Natural killer cell (primary cell): ENCODE data around the gene ARFGAP3. TPM values are rescaled to one million over a fixed set of nuclear protein-coding genes. Genes with fewer than 3 reads are reported as not detected.
A peak's percentile ranks its signal among the peaks of the same experiment; 100 is the strongest.

Experiments used
- ATAC-seq, 3 donors: fragments of 150-1000 bp in 2 of 3; fragments of 200-7000 bp in 1 of 3; cut with Tn5 transposase; 1 replicate in 1 of 3; 2 replicates in 2 of 3; pipeline ENCODE4 v1.10.0; 2021; ENCODE audit warnings: mild to moderate bottlenecking in 2 of 3, moderate library complexity in 2 of 3
- DNase-seq, 2 donors: peaks; one replicate each; pipeline versions ENCODE4 v3.0.0 to v3.0.0-alpha.2; 2013 to 2021; ENCODE audit warnings: mixed read lengths in 1 of 2
- H3K27ac ChIP-seq: one replicate; pipeline ENCODE4 v1.5.1; 2013; ENCODE audit warnings: mild to moderate bottlenecking, low read length
- H3K27me3 ChIP-seq: one replicate; pipeline ENCODE4 v1.6.1; 2013; ENCODE audit warnings: low read length; ENCODE audit not compliant: control insufficient read depth, insufficient read depth
- H3K36me3 ChIP-seq: one replicate; pipeline ENCODE4 v1.6.1; 2013; ENCODE audit warnings: low read length; ENCODE audit not compliant: control insufficient read depth, insufficient read depth
- H3K4me1 ChIP-seq: one replicate; pipeline ENCODE4 v1.6.1; 2013; ENCODE audit warnings: low read length; ENCODE audit not compliant: control insufficient read depth, insufficient read depth
- H3K4me3 ChIP-seq: one replicate; pipeline ENCODE4 v1.5.1; 2013; ENCODE audit warnings: low read length
- H3K9me3 ChIP-seq: one replicate; pipeline ENCODE4 v1.6.1; 2013; ENCODE audit warnings: low read length; ENCODE audit not compliant: control insufficient read depth, insufficient read depth
- H3K27ac Mint-ChIP-seq, 2 donors: one replicate each; pipeline ENCODE4 v1.8.0; 2022; ENCODE audit warnings: mild to moderate bottlenecking in 2 of 2, mixed read lengths in 2 of 2, moderate library complexity in 1 of 2
- H3K27me3 Mint-ChIP-seq, 2 donors: one replicate each; pipeline ENCODE4 v1.8.0; 2022; ENCODE audit warnings: low read depth in 2 of 2, mixed read lengths in 2 of 2
- H3K36me3 Mint-ChIP-seq: one replicate; pipeline ENCODE4 v1.8.0; 2022; ENCODE audit warnings: mixed read lengths
- H3K4me1 Mint-ChIP-seq, 2 donors: one replicate each; pipeline ENCODE4 v1.8.0; 2022; ENCODE audit warnings: mixed read lengths in 2 of 2
- H3K4me3 Mint-ChIP-seq: one replicate; pipeline ENCODE4 v1.8.0; 2022; ENCODE audit warnings: mild to moderate bottlenecking, moderate library complexity, mixed read lengths
- H3K9me3 Mint-ChIP-seq, 2 donors: one replicate each; pipeline ENCODE4 v1.8.0; 2022; ENCODE audit warnings: mixed read lengths in 2 of 2
- CTCF ChIP-seq: fragments of 200-600 bp; IDR thresholded peaks from one replicate; pipeline ENCODE4 v1.8.0; 2022; ENCODE audit warnings: antibody characterized with exemption
- WGBS: methylation state at CpG from one replicate; pipeline ENCODE4 v1.1.7; 2013; ENCODE audit warnings: missing lambda C conversion rate; ENCODE audit not compliant: insufficient coverage; 5-methylcytosine and 5-hydroxymethylcytosine counted together
- intact Hi-C: fragments of 100-400 bp; cut with micrococcal nuclease; formaldehyde crosslinking; loops from one replicate; pipeline ENCODE4 v1.14.2; 2022
- total RNA-seq, 4 donors: library from RNA; stranded (reverse); fragments of 120-200 nt in 1 of 4; gene quantifications; one replicate each; pipeline versions ENCODE4 v1.2.3 to v1.2.4, GENCODE V29; 2013 to 2022

ARFGAP3 gene
- total RNA-seq, 3 donors from 2014 or later (not counting 1 experiment from before 2014, with no cell fraction given): 46.3 to 58.0 (median 53.8) TPM

- H3K4me1 ChIP-seq: peaks cover 2% of the 10 kb centered on the region
- H3K36me3 Mint-ChIP-seq: no peaks in the 10 kb centered on the region
- no peak overlapping the region for H3K4me3 Mint-ChIP-seq
- H3K9me3 ChIP-seq: no peaks in the 10 kb centered on the region
- peak overlapping the region in 1 of 2 donors; percentile 15 for H3K27ac Mint-ChIP-seq
- no peaks in the 10 kb centered on the region for H3K27me3 ChIP-seq
- WGBS: 94% methylated on average over 9 of the region's 9 CpGs
- H3K9me3 Mint-ChIP-seq: no peaks in the 10 kb centered on the region
- TF ChIP-seq CTCF: no peak
- no peak overlapping the region for H3K27ac ChIP-seq
- intact Hi-C loops: no loop called here
- no peak for ATAC-seq
- no peak overlapping the region for H3K4me3 ChIP-seq
- H3K4me1 Mint-ChIP-seq: peaks cover 0 to 6% of the 10 kb centered on the region in 2 donors
- H3K27me3 Mint-ChIP-seq: no peaks in the 10 kb centered on the region
- H3K36me3 ChIP-seq: peaks cover 39% of the 10 kb centered on the region
- DNase-seq: no peak
Observed at GRCh38 chr22:42872821-42873220, 15.7 kb upstream of the ARFGAP3 start.

GRCh38 chr22:42871146-42872050, 14.3 kb upstream of the ARFGAP3 start:
- 94% methylated on average over 31 of the region's 31 CpGs for WGBS
- Histone ChIP-seq H3K9me3 (no peaks in the 10 kb centered on the region), H3K27me3 (no peaks in the 10 kb centered on the region), H3K36me3 (peaks cover 25% of the 10 kb centered on the region), H3K4me1 (peaks cover 4% of the 10 kb centered on the region), H3K27ac (no peak overlapping the region), H3K4me3 (no peak overlapping the region)
- Mint-ChIP-seq H3K27ac (no peak overlapping the region), H3K4me1 (peaks cover 0 to 13% of the 10 kb centered on the region in 2 donors), H3K9me3 (no peaks in the 10 kb centered on the region), H3K36me3 (no peaks in the 10 kb centered on the region), H3K4me3 (no peak overlapping the region), H3K27me3 (no peaks in the 10 kb centered on the region)
- no peak for DNase-seq
- ATAC-seq: no peak
- intact Hi-C loops: no loop called here
- TF ChIP-seq CTCF: no peak

DNA sequence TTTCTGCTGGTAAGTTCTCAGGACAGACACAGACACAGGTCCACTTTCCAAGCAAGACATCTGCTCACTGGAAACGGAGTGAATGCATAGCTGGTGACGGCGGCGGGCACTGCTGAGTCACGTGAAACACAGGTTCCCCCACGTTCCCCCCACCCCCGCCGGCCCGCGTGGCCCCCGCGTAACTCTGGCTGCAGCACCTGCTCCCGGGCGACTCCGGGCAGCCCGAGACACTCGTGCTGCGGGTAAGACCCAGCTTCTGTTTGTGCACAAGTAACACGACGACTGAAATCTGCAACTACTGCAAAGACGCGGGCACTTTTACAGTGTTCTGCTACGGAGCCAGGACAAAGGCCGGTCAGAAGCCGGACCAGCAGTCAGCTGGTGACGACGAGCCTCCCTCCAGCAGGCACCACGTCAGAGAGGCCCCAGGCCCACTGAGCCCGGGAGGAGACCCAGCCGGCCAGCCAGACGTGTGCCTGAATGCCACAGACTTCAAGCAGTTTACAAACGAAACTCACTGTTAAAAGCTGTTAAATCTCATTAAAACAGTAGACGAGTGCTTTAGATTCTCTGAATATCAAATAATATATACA, 12.9 kb upstream of the ARFGAP3 start:
- 91% methylated on average over 33 of the region's 33 CpGs for WGBS
- Histone ChIP-seq H3K36me3 (peaks cover 16% of the 10 kb centered on the region), H3K4me1 (peaks cover 4% of the 10 kb centered on the region), H3K27ac (no peak overlapping the region), H3K4me3 (no peak overlapping the region), H3K27me3 (no peaks in the 10 kb centered on the region), H3K9me3 (no peaks in the 10 kb centered on the region)
- DNase-seq (no peak), ATAC-seq (no peak)
- H3K27ac Mint-ChIP-seq: no peak overlapping the region
- H3K4me1 Mint-ChIP-seq: peaks cover 0 to 13% of the 10 kb centered on the region in 2 donors
- H3K27me3 Mint-ChIP-seq: no peaks in the 10 kb centered on the region
- H3K36me3 Mint-ChIP-seq: no peaks in the 10 kb centered on the region
- intact Hi-C loops: loop anchor here (10.0 kb wide), 1 partner anchor 145 kb away; the partner anchor contains the start of gene PACSIN2
- no peak overlapping the region for H3K4me3 Mint-ChIP-seq
- TF ChIP-seq CTCF: no peak
- H3K9me3 Mint-ChIP-seq: no peaks in the 10 kb centered on the region
